ENCODE results near the gene ADGRL1. TPM values are rescaled to one million over a fixed set of nuclear protein-coding genes. Genes with fewer than 3 reads are reported as not detected.

ADGRL1 gene
- total RNA-seq, 4 donors from 2014 or later = 18.5 to 56.3 (median 46.2) TPM

- TF ChIP-seq POLR2A (IDR thresholded peaks at IDR 0.05) = no peak
- TF ChIP-seq CTCF (IDR thresholded peaks at IDR 0.05) = no peak
- no peaks in the 10 kb centered on the region for H3K4me1 ChIP-seq
- no peak overlapping the region for H3K4me3 ChIP-seq (replicated peaks in 1 of 3)
- intact Hi-C loops (cut with DNase I) = no loop called here
- no peak overlapping the region for H3K27ac ChIP-seq
- DNase-seq = no peak
- peaks cover 21 to 29% of the 10 kb centered on the region in 2 donors for H3K36me3 ChIP-seq
- H3K27me3 ChIP-seq = no peaks in the 10 kb centered on the region
- 76 to 83% methylated on average over 16 to 20 of the region's 20 CpGs for WGBS, 2 donors
- no peaks in the 10 kb centered on the region for H3K9me3 ChIP-seq
These were observed 39.8 kb downstream of the ADGRL1 start for GRCh38 chr19:14165990-14166830.

- 89 to 90% methylated on average over 5 to 14 of the region's 16 CpGs for WGBS, 2 donors
- no peak for TF ChIP-seq CTCF (IDR thresholded peaks at IDR 0.05)
- no peak for TF ChIP-seq POLR2A (IDR thresholded peaks at IDR 0.05)
- Histone ChIP-seq H3K36me3 (peaks cover 12 to 16% of the 10 kb centered on the region in 2 donors), H3K9me3 (no peaks in the 10 kb centered on the region), H3K4me1 (no peaks in the 10 kb centered on the region), H3K27me3 (no peaks in the 10 kb centered on the region), H3K27ac (no peak overlapping the region), H3K4me3 (replicated peaks in 1 of 3) (no peak overlapping the region)
- DNase-seq = no peak
- intact Hi-C loops (cut with DNase I) = no loop called here
These were observed 41.1 kb downstream of the ADGRL1 start for GRCh38 chr19:14164724-14165493.

- intact Hi-C loops (cut with DNase I) = no loop called here
- no peak for DNase-seq
- H3K36me3 ChIP-seq = peaks cover 12 to 15% of the 10 kb centered on the region in 2 donors
- H3K27me3 ChIP-seq = no peaks in the 10 kb centered on the region
- H3K4me3 ChIP-seq (replicated peaks in 1 of 3) = no peak overlapping the region
- no peaks in the 10 kb centered on the region for H3K4me1 ChIP-seq
- no peak overlapping the region for H3K27ac ChIP-seq
- TF ChIP-seq POLR2A (IDR thresholded peaks at IDR 0.05) (no peak), CTCF (IDR thresholded peaks at IDR 0.05) (no peak)
- H3K9me3 ChIP-seq = no peaks in the 10 kb centered on the region
- 74 to 85% methylated on average over 9 to 10 of the region's 11 CpGs for WGBS, 2 donors
These were observed 41.9 kb downstream of the ADGRL1 start for GRCh38 chr19:14164082-14164481.

- TF ChIP-seq POLR2A (IDR thresholded peaks at IDR 0.05) (no peak), CTCF (IDR thresholded peaks at IDR 0.05) (no peak)
- DNase-seq = no peak
- 97% methylated on average over 38 of the region's 38 CpGs for WGBS, 2 donors
- Histone ChIP-seq H3K36me3 (peaks cover 20 to 23% of the 10 kb centered on the region in 2 donors), H3K27ac (no peak overlapping the region), H3K4me1 (no peaks in the 10 kb centered on the region), H3K27me3 (no peaks in the 10 kb centered on the region), H3K4me3 (replicated peaks in 1 of 3) (no peak overlapping the region), H3K9me3 (no peaks in the 10 kb centered on the region)
- intact Hi-C loops (cut with DNase I) = no loop called here
These were observed 43.1 kb downstream of the ADGRL1 start for GRCh38 chr19:14162871-14163297.

- H3K27ac ChIP-seq = no peak overlapping the region
- TF ChIP-seq CTCF (IDR thresholded peaks at IDR 0.05) (no peak), POLR2A (IDR thresholded peaks at IDR 0.05) (no peak)
- WGBS, 2 donors = 88% methylated on average over 12 of the region's 19 CpGs; no CpG with 5 or more reads in 1 of the 2 donors
- H3K4me3 ChIP-seq (replicated peaks in 1 of 3) = no peak overlapping the region
- peaks cover 35 to 37% of the 10 kb centered on the region in 2 donors for H3K36me3 ChIP-seq
- H3K4me1 ChIP-seq = no peaks in the 10 kb centered on the region
- H3K9me3 ChIP-seq = no peaks in the 10 kb centered on the region
- DNase-seq = no peak
- intact Hi-C loops (cut with DNase I) = no loop called here
- no peaks in the 10 kb centered on the region for H3K27me3 ChIP-seq
These were observed 44.7 kb downstream of the ADGRL1 start for GRCh38 chr19:14161305-14161704.

Measured in thyroid gland (tissue), 4 donors.